ENCODE measurements around the gene RASGRF1.

GRCh38 chr15:79068790-79069189 lies 21.8 kb downstream of the RASGRF1 start:
- TF ChIP-seq ZNF175 (tag by site-specific recombination; IDR thresholded peaks at IDR 0.05) (no peak), REPIN1 (tag by site-specific recombination; IDR thresholded peaks at IDR 0.05; ENCODE audit: low read depth) (no peak)

Measured in HEK293 (cell line).